Measurements from ENCODE around the gene SPEG. TPM values are rescaled to one million over a fixed set of nuclear protein-coding genes. Genes with fewer than 3 reads are reported as not detected.

Gene SPEG
- total RNA-seq, 2 experiments from 2014 or later, result 2.1 to 2.3 TPM

GRCh38 chr2:219545943-219546352 lies 111.3 kb downstream of the SPEG start:
- intact Hi-C loops (cut with micrococcal nuclease), result no loop called here
- ATAC-seq, result no peak
- Mint-ChIP-seq H3K36me3 (ENCODE audit: low read depth) (peaks cover 5% of the 10 kb centered on the region), H3K27me3 (peaks cover 22% of the 10 kb centered on the region), H3K4me1 (ENCODE audit: low read depth) (peaks cover 21% of the 10 kb centered on the region), H3K4me3 (no peak overlapping the region), H3K9me3 (no peaks in the 10 kb centered on the region), H3K27ac (no peak overlapping the region)
- TF ChIP-seq CTCF (IDR thresholded peaks at IDR 0.05), result no peak
- DNase-seq, result no peak
- POLR2A ChIA-PET, result no interaction called here
- CTCF ChIA-PET, result interaction anchor here (1.2 to 3.3 kb wide), 2 partner anchors 14 to 51 kb away, joined by 3 to 26 read pairs; no protein-coding TSS in a partner anchor

- Mint-ChIP-seq H3K4me3 (no peak overlapping the region), H3K27ac (no peak overlapping the region), H3K27me3 (peaks cover 27% of the 10 kb centered on the region), H3K36me3 (ENCODE audit: low read depth) (no peaks in the 10 kb centered on the region), H3K9me3 (no peaks in the 10 kb centered on the region), H3K4me1 (ENCODE audit: low read depth) (peaks cover 9% of the 10 kb centered on the region)
- ChIA-PET CTCF (interaction anchor here (0.5 to 2.4 kb wide), 3 partner anchors 13 to 257 kb away, joined by 3 to 16 read pairs (median 3); no protein-coding TSS in a partner anchor), POLR2A (no interaction called here)
- TF ChIP-seq CTCF (IDR thresholded peaks at IDR 0.05), result no peak
- DNase-seq, result no peak
- no peak for ATAC-seq
- intact Hi-C loops (cut with micrococcal nuclease), result no loop called here
Observed at GRCh38 chr2:219547621-219548020, 113.0 kb downstream of the SPEG start.

Other genes starting within 250 kb of the SPEG start
- 10 to 100 TPM; 31.3 to 33.3 TPM for gene ZFAND2B, start 228.1 kb upstream of the SPEG start, total RNA-seq
- 10 to 100 TPM; 32.3 to 35.7 TPM for gene ABCB6, start 215.9 kb upstream of the SPEG start, total RNA-seq
- gene ATG9A, start 205.2 kb upstream of the SPEG start, total RNA-seq, result 10 to 100 TPM; 54.8 to 58.7 TPM
- gene ANKZF1, start 205.0 kb upstream of the SPEG start, total RNA-seq, result 100 to 1,000 TPM; 216 to 217 TPM
- gene GLB1L, start 189.4 kb upstream of the SPEG start, total RNA-seq, result 1 to 10 TPM; 1.2 to 2.8 TPM
- 10 to 100 TPM; 34.4 to 35.4 TPM for gene STK16, start 189.4 kb upstream of the SPEG start, total RNA-seq
- gene TUBA4B, start 181.6 kb upstream of the SPEG start, total RNA-seq, result not detected
- 100 to 1,000 TPM; 226 TPM for gene TUBA4A, start 180.9 kb upstream of the SPEG start, total RNA-seq
- 10 to 100 TPM; 61.8 to 63.3 TPM for gene DNAJB2, start 155.5 kb upstream of the SPEG start, total RNA-seq
- gene PTPRN, start 125.4 kb upstream of the SPEG start, total RNA-seq, result 1 to 10 TPM in 1 of 2 experiments, under 1 TPM in 1; 0.92 to 1.1 TPM
- not detected for gene RESP18, start 102.1 kb upstream of the SPEG start, total RNA-seq
- gene DNPEP, start 46.9 kb upstream of the SPEG start, total RNA-seq, result 100 to 1,000 TPM; 112 to 113 TPM
- not detected for gene DES, start 16.5 kb upstream of the SPEG start, total RNA-seq
- gene GMPPA, start 64.0 kb downstream of the SPEG start, total RNA-seq, result 10 to 100 TPM; 32.4 to 34.2 TPM
- not detected for gene ASIC4, start 79.6 kb downstream of the SPEG start, total RNA-seq
- 10 to 100 TPM; 16.6 to 18.4 TPM for gene CHPF, start 109.0 kb downstream of the SPEG start, total RNA-seq
- 1 to 10 TPM; 2.1 to 2.2 TPM for gene TMEM198, start 109.2 kb downstream of the SPEG start, total RNA-seq
- gene OBSL1, start 136.7 kb downstream of the SPEG start, total RNA-seq, result 1 to 10 TPM; 1.3 to 1.4 TPM
- gene INHA, start 137.5 kb downstream of the SPEG start, total RNA-seq, result not detected
- 10 to 100 TPM; 26.4 to 27.5 TPM for gene STK11IP, start 163.0 kb downstream of the SPEG start, total RNA-seq
- gene SLC4A3, start 192.8 kb downstream of the SPEG start, total RNA-seq, result not detected

Measured in activated CD8-positive, alpha-beta T cell treated with anti-CD3 and anti-CD28 coated beads for 36 hours (primary cell).